Hematopoietic multipotent progenitor cell treated with erythropoietin and hydrocortisone succinate and interleukin-3 and kit ligand, for 4 days (in vitro differentiated cells): ENCODE results near the gene PDE1C.

Source experiments
- DNase-seq: peaks from one replicate; pipeline ENCODE4 v3.0.0-alpha.2; 2015

Gene PDE1C

DNA sequence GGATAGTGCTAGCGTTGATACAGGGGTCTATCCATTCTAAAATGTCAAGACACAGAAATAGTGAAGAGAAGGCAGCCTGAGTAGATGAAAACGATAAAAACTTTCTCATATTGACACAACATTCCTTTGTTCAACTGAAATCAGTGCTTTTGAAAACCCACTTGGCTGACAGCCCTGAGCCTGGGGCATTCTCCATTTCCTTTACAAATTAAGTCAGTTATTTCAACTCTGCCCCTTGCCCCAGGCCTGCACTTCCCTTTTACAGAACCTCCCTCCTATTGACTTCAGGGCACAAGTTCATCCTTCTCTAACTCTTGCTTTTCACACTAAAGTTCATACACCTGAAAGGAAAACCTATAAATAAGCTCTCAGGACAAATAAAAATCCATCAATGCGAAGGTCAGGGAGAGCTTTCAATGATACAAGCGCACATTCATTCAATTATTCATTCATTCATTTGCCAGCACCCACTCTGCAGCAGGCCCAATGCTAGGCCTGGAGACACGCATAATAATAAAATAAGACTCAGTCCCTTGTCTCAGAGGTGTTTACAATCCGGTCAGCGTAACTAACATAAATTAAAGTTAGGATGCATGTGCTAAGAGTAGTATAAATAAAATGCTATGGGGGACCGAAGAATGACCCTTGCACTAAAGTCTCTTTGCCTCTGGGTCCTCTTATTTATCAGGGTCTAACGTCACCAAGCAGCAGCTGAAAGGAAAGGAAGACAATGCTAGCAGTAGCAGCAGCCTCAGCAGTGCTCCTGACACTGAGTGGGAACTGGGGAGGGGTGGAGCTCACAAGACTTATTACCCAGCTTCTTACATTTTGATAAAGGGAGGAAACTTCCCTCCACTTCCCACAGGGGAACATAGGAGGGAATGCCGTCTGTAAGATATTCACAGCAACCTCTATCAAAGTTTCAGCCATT lies 134.8 kb downstream of the PDE1C start:
- no peak for DNase-seq

DNA sequence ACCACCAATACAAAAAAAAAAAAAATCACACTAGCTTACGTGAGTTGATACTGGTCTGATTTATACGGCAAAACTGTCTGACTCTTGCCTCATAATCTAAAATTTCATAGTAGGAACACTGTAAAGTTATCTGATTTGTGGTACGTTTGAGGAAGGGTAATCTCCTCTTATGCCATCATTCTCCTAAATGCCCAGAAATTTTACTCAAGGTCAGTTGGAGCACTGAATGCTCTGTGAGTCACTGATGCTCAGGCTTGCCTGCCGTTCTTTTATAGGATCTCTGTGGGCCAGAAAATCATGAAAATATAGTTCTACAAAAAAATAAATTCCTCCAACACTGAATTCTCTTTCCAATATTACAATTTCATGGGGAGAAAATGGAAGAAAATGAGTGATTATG lies 135.7 kb downstream of the PDE1C start:
- DNase-seq, result no peak

GRCh38 chr7:31933481-31933880 lies 136.7 kb downstream of the PDE1C start:
- no peak for DNase-seq

GRCh38 chr7:31926991-31927584 lies 143.1 kb downstream of the PDE1C start:
- no peak for DNase-seq

DNA sequence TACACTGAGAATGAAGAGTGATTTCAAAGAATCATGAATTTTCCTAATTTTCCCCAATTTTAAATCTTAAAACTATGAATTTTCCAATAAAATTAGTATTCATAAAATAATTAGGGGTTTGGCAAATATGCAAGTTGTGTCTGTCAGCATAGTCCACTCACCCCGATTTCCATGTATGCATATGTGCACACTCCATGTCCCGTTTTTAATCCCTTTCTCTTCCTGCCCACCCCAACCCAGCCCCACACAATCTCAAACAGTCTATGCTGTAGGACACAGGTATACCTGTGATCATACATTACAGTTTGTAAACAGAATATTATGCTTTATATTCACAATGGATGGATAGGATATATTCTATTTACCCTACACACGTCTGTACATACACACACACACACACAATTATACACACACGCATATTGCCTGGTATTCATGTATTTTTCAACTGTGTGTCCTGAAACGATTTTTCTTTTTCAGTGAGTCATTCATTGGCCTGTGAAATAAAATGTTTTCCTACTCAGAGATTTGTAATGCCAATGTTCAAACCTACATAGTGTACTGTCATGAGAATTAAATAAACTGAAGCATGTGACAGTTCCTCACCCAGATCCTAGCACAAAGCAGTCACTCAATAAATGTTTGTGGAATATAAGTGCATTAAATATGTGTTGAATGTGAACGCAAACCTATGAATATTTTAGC lies 144.3 kb downstream of the PDE1C start:
- no peak for DNase-seq

- no peak for DNase-seq
Observed at GRCh38 chr7:31924251-31924650, 146.0 kb downstream of the PDE1C start.

GRCh38 chr7:31922848-31923247 lies 147.4 kb downstream of the PDE1C start:
- no peak for DNase-seq

DNA sequence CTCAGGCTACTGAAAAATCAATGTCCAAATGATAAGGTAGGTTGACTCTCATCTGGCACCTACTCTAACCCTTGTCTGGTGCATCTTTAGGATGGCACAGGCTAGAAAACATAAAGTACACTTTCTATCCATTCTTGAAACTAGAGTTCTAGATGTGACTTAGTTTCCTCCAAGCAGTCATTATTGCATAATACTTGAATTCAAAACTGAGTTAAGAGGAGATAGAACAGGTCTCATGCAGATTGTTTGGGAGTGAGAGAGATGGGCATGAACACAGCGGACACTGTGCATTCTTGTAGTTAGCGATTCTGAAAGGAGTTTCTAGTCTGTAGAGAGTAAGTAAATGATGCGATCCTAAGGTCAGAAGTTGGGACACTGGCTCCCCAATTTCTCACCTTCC lies 149.2 kb downstream of the PDE1C start:
- DNase-seq, result no peak

- no peak for DNase-seq
Observed at GRCh38 chr7:31919678-31920369, 150.4 kb downstream of the PDE1C start.

GRCh38 chr7:31918706-31919393 lies 151.4 kb downstream of the PDE1C start:
- DNase-seq, result no peak

- no peak for DNase-seq
Observed at GRCh38 chr7:31917256-31917655, 153.0 kb downstream of the PDE1C start.

DNA sequence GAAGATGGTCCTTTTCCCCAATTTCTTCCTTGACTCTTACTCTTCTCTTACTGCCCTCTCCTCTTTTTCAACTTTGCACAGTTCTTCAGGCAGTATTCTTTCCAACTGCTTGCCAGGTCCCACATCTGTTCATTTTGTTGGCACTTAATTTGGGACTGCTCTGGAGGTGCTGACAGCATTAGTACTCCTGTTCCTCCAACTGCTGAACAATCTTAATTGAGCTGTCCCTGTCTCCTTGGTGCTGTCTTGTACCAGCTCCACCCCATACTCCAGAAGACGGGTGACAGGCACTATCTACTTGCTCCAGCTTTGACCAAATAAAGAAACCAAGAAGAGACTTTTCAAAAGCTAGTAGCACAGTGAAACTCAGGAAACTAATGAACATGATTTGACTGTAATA lies 160.0 kb downstream of the PDE1C start:
- no peak for DNase-seq

DNA sequence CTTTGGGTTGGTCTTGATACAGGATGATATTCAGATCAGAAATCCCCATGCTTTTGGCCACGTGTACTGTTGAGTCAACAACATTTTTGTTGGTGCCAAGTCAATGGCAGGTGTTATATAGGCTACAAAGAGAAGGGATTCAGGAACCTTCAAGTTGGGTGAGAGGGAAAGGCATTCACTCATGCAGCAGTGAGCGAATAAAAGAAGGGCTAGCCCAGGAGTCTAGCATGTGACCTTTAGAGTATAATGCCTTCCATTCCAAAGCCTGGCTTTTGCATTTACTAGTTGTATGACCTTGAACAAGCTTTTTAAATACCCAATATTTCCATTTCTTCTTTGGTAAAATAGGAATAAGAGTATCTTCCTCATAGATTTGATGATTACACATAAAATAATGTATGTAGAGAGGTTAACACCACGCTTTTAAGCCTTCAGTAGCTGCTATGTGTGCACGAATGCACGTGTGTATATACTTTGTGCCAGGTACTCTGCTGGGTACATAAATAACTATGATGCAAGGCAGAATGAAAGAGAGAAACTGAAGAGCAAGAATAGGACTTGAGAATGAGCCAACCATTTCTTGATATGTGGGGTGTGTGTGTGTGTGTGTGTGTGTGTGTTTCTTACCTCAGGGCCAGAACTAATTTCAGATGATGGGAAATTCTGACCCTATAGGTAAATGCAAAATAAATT lies 163.6 kb downstream of the PDE1C start:
- no peak for DNase-seq

GRCh38 chr7:31903962-31904361 lies 166.2 kb downstream of the PDE1C start:
- DNase-seq, result no peak

DNA sequence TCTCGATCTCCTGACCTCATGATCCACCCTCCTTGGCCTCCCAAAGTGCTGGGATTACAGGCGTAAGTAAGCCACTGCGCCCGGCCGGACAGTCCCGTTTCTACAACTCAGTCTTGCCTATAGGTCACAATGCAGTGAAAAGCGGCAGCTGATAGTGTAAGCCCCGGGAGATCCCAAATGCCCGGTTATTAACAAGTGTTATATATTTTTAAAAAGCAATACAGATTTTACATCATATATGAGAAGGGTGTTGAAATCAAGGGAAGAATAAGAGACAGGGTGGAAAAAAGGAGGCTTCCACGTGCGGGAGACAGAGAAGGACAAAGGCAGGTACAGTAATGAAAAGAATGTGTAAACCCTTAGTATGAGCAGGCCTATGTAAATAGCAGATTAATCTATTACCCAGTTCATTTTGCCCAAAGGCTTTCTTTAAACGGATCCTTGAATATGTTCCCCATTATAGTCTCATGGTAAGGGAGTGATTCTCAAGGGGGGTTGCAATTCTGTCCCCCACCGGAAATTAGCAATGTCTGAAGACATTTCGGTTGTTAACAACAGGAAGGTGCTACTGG lies 170.8 kb downstream of the PDE1C start:
- DNase-seq, result no peak

DNA sequence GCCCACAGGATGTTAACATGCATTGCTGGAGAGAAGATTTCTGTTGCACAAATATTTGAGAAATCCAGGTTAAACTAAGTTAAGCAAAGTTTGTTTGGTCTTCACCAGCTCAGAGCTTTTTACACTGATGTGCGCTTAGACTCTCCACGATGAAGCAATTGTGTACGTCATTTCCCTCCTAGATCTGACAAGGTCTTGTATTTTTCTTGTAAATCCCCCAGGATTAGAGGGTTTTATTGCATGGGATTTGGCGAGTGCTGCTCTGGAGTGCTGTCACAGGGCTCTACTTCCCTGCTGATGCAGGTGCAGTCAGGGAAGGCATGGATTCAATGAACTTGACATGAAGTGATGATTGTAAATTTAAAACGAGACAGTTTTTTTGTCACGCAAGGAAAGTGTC lies 173.3 kb downstream of the PDE1C start:
- DNase-seq, result no peak

GRCh38 chr7:31894308-31894707 lies 175.9 kb downstream of the PDE1C start:
- no peak for DNase-seq

GRCh38 chr7:31893365-31893764 lies 176.8 kb downstream of the PDE1C start:
- no peak for DNase-seq

- no peak for DNase-seq
Observed at GRCh38 chr7:31892099-31892829, 177.9 kb downstream of the PDE1C start.

GRCh38 chr7:31890766-31891165 lies 179.4 kb downstream of the PDE1C start:
- no peak for DNase-seq

- peak; percentile 41 for DNase-seq
Observed at GRCh38 chr7:31890198-31890597, 180.0 kb downstream of the PDE1C start.
